WTC11 (cell line): ENCODE results near the gene ARHGAP10. TPM values are rescaled to one million over a fixed set of nuclear protein-coding genes. Genes with fewer than 3 reads are reported as not detected.

Experiments used
- ATF3 ChIP-seq: sonication (generic); formaldehyde crosslinking; conservative IDR thresholded peaks from 2 replicates; pipeline ENCODE4 v1.8.1; 2022; ENCODE audit warnings: mild to moderate bottlenecking, missing genetic modification reagents
- ATF6 ChIP-seq: sonication (generic); formaldehyde crosslinking; IDR thresholded peaks from 2 replicates; pipeline ENCODE4 v1.8.1; 2023; ENCODE audit warnings: mild to moderate bottlenecking, missing genetic modification reagents
- CBFB ChIP-seq: sonication (generic); formaldehyde crosslinking; IDR thresholded peaks from 2 replicates; pipeline ENCODE4 v1.8.1; 2022; ENCODE audit warnings: mild to moderate bottlenecking, low read depth, missing genetic modification reagents
- CDX4 ChIP-seq: fragments of 250-450 bp; sonication (Bioruptor Pico); IDR thresholded peaks from 2 replicates; pipeline ENCODE4 v1.9.0; 2021; ENCODE audit warnings: moderate library complexity, mild to moderate bottlenecking, inconsistent platforms, borderline replicate concordance
- CREB1 ChIP-seq: sonication (generic); formaldehyde crosslinking; IDR thresholded peaks from 2 replicates; pipeline ENCODE4 v1.8.0; 2023; ENCODE audit warnings: mild to moderate bottlenecking, missing genetic modification reagents
- CREM ChIP-seq: sonication (generic); formaldehyde crosslinking; IDR thresholded peaks from 2 replicates; pipeline ENCODE4 v1.8.1; 2022; ENCODE audit warnings: mild to moderate bottlenecking, missing genetic modification reagents, moderate library complexity
- E2F5 ChIP-seq: sonication (generic); formaldehyde crosslinking; IDR thresholded peaks from 2 replicates; pipeline ENCODE4 v1.8.1; 2022; ENCODE audit warnings: mild to moderate bottlenecking, moderate library complexity, missing genetic modification reagents
- EMX1 ChIP-seq: fragments of 250-450 bp; sonication (Bioruptor Pico); IDR thresholded peaks from 2 replicates; pipeline ENCODE4 v1.8.0; 2021; ENCODE audit warnings: mild to moderate bottlenecking
- ESRRA ChIP-seq: sonication (generic); formaldehyde crosslinking; IDR thresholded peaks from 2 replicates; pipeline ENCODE4 v1.8.1; 2022; ENCODE audit warnings: mild to moderate bottlenecking, missing genetic modification reagents, borderline replicate concordance
- FOXK1 ChIP-seq: sonication (generic); formaldehyde crosslinking; IDR thresholded peaks from 2 replicates; pipeline ENCODE4 v1.8.0; 2022; ENCODE audit warnings: mild to moderate bottlenecking, moderate library complexity, missing genetic modification reagents
- FOXP1 ChIP-seq: sonication (generic); formaldehyde crosslinking; IDR thresholded peaks from 2 replicates; pipeline ENCODE4 v1.8.0; 2022; ENCODE audit warnings: missing genetic modification reagents, mild to moderate bottlenecking, moderate library complexity, borderline replicate concordance
- FOXP4 ChIP-seq: sonication (generic); formaldehyde crosslinking; IDR thresholded peaks from 2 replicates; pipeline ENCODE4 v1.8.0; 2022; ENCODE audit warnings: mild to moderate bottlenecking, missing genetic modification reagents
- HMGA2 ChIP-seq: fragments of 250-450 bp; sonication (Bioruptor Pico); IDR thresholded peaks from 2 replicates; pipeline ENCODE4 v1.4.0; 2021; ENCODE audit warnings: mild to moderate bottlenecking, moderate library complexity
- MXD4 ChIP-seq: fragments of 250-450 bp; sonication (Bioruptor Pico); IDR thresholded peaks from 2 replicates; pipeline ENCODE4 v1.8.0; 2021; ENCODE audit warnings: mild to moderate bottlenecking, moderate library complexity, borderline replicate concordance
- NR3C1 ChIP-seq: sonication (generic); formaldehyde crosslinking; conservative IDR thresholded peaks from 2 replicates; pipeline ENCODE4 v1.8.1; 2023; ENCODE audit warnings: low read depth, mild to moderate bottlenecking, missing genetic modification reagents
- OVOL2 ChIP-seq: fragments of 250-450 bp; sonication (Bioruptor Pico); IDR thresholded peaks from 2 replicates; pipeline ENCODE4 v1.9.0; 2021; ENCODE audit warnings: mild to moderate bottlenecking, borderline replicate concordance
- PREB ChIP-seq: sonication (generic); formaldehyde crosslinking; IDR thresholded peaks from 2 replicates; pipeline ENCODE4 v1.8.1; 2022; ENCODE audit warnings: mild to moderate bottlenecking, missing genetic modification reagents, moderate library complexity, borderline replicate concordance
- RELA ChIP-seq: sonication (generic); formaldehyde crosslinking; IDR thresholded peaks from 2 replicates; pipeline ENCODE4 v1.8.1; 2022; ENCODE audit warnings: missing genetic modification reagents, mild to moderate bottlenecking, borderline replicate concordance
- RORB ChIP-seq: fragments of 250-450 bp; sonication (Bioruptor Pico); IDR thresholded peaks from 2 replicates; pipeline ENCODE4 v1.9.0; 2021; ENCODE audit warnings: mild to moderate bottlenecking
- TEAD1 ChIP-seq: sonication (generic); formaldehyde crosslinking; IDR thresholded peaks from 2 replicates; pipeline ENCODE4 v1.8.0; 2022; ENCODE audit warnings: mild to moderate bottlenecking, missing genetic modification reagents
- TEAD4 ChIP-seq: sonication (generic); formaldehyde crosslinking; IDR thresholded peaks from 2 replicates; pipeline ENCODE4 v1.8.0; 2022; ENCODE audit warnings: mild to moderate bottlenecking, missing genetic modification reagents
- USF1 ChIP-seq: sonication (generic); formaldehyde crosslinking; IDR thresholded peaks from 2 replicates; pipeline ENCODE4 v1.8.0; 2022; ENCODE audit warnings: mild to moderate bottlenecking, missing genetic modification reagents
- USF2 ChIP-seq: sonication (generic); formaldehyde crosslinking; IDR thresholded peaks from 2 replicates; pipeline ENCODE4 v1.8.1; 2023; ENCODE audit warnings: mild to moderate bottlenecking, missing genetic modification reagents, moderate library complexity
- ZBTB21 ChIP-seq: sonication (generic); formaldehyde crosslinking; IDR thresholded peaks from 2 replicates; pipeline ENCODE4 v1.8.1; 2023; ENCODE audit warnings: mild to moderate bottlenecking, missing genetic modification reagents, borderline replicate concordance
- ZBTB43 ChIP-seq: sonication (generic); formaldehyde crosslinking; IDR thresholded peaks from 2 replicates; pipeline ENCODE4 v1.8.1; 2023; ENCODE audit warnings: mild to moderate bottlenecking, missing genetic modification reagents
- ZSCAN18 ChIP-seq: fragments of 250-450 bp; sonication (Bioruptor Pico); IDR thresholded peaks from 2 replicates; pipeline ENCODE4 v2.1.2; 2022; ENCODE audit warnings: mild to moderate bottlenecking, moderate library complexity
- total RNA-seq: library from RNA; stranded (reverse); gene quantifications from 3 replicates; pipeline ENCODE4 v1.2.3, GENCODE V29; 2021

The ARHGAP10 gene
- total RNA-seq, 1 experiment from 2014 or later: 9.6 TPM

- 0 out of 2 replicates have a peak, but pooled peaks have one; percentile 34 for TF ChIP-seq E2F5
- no peak for TF ChIP-seq OVOL2 (CRISPR knock-in tag)
- no peak; the same call in 1 of the 2 replicates for TF ChIP-seq ZBTB43 (CRISPR knock-in tag)
- TF ChIP-seq FOXP1: peak; percentile 39; the same call in 1 of the 2 replicates
- no peak for TF ChIP-seq CBFB (CRISPR knock-in tag)
- no peak; the same call in 1 of the 2 replicates for TF ChIP-seq USF1 (CRISPR knock-in tag)
- no peak for TF ChIP-seq ESRRA (CRISPR knock-in tag)
- TF ChIP-seq FOXK1 (CRISPR knock-in tag): peak; percentile 88; the same call in 1 of the 2 replicates
- TF ChIP-seq EMX1 (CRISPR knock-in tag): no peak
- no peak for TF ChIP-seq CDX4 (CRISPR knock-in tag)
- peak; percentile 88 for TF ChIP-seq FOXP4
- no peak for TF ChIP-seq PREB (CRISPR knock-in tag)
- TF ChIP-seq RELA: no peak
- TF ChIP-seq ATF3: no peak
- TF ChIP-seq TEAD1 (CRISPR knock-in tag): peak; percentile 79
- TF ChIP-seq TEAD4 (CRISPR knock-in tag): no peak
- TF ChIP-seq ZBTB21 (CRISPR knock-in tag): peak; percentile 91; the same call in 1 of the 2 replicates
- TF ChIP-seq RORB: no peak
- peak; percentile 52; the same call in 1 of the 2 replicates for TF ChIP-seq USF2 (CRISPR knock-in tag)
- no peak for TF ChIP-seq ATF6
- TF ChIP-seq MXD4 (CRISPR knock-in tag): no peak
- no peak for TF ChIP-seq HMGA2
- TF ChIP-seq CREB1 (CRISPR knock-in tag): peak; percentile 86
- TF ChIP-seq CREM (CRISPR knock-in tag): peak; percentile 96
- no peak for TF ChIP-seq ZSCAN18 (CRISPR knock-in tag)
- no peak for TF ChIP-seq NR3C1 (CRISPR knock-in tag)
These were observed 47.9 kb upstream of the ARHGAP10 start, which contains the start of gene PRMT9 (continued) for GRCh38 chr4:147683717-147684700.
